HepG2 (cell line): Measurements from ENCODE around the gene DCPS. TPM values are rescaled to one million over a fixed set of nuclear protein-coding genes. Genes with fewer than 3 reads are reported as not detected.

Experiments
- ATAC-seq: fragments of 200-7000 bp; cut with Tn5 transposase; 3 replicates; pipeline ENCODE4 v1.9.1; 2020; ENCODE audit warnings: mild to moderate bottlenecking, moderate library complexity
- BruUV-seq: library from RNA; stranded (reverse); fragments of 400-500 nt; replicated peaks from 2 replicates; lab custom pipeline; 2021; lab: Mats Ljungman, UMichigan
- CTCF ChIA-PET: fragments of 300-600 bp; formaldehyde crosslinking; extraction: SDS; loops from one replicate; lab custom pipeline; 2021; ENCODE audit warnings: low total read pairs, inconsistent platforms, low intra/inter-chr PET ratio; lab: Yijun Ruan, JAX
- POLR2A ChIA-PET: fragments of 350-600 bp; sonication (Branson Sonifier 250); formaldehyde crosslinking; loops from one replicate; lab custom pipeline; 2020; ENCODE audit warnings: antibody characterized with exemption, inconsistent platforms; lab: Yijun Ruan, JAX
- DNase-seq: peaks from one replicate; pipeline ENCODE4 v3.0.0-alpha.2; 2015; ENCODE audit warnings: low spot score
- FAIRE-seq: peaks from 3 replicates; lab custom pipeline; 2011; peaks lifted over from hg19 to GRCh38; lab: Jason Lieb, UNC
- H2AFZ ChIP-seq: one replicate; pipeline ENCODE4 v1.6.1; 2011; ENCODE audit warnings: low read length, inconsistent platforms
- H3K27ac ChIP-seq: fragments of 300-600 bp; 3 replicates; pipeline ENCODE4 v1.8.0; 2011; ENCODE audit warnings: mixed run types, mild to moderate bottlenecking, mixed read lengths, low read length, inconsistent platforms; ENCODE audit not compliant: insufficient read depth; ENCODE audit errors: extremely low read length
- H3K27me3 ChIP-seq, 2 experiments: fragments of 200-600 bp in 1 of 2; 2 replicates in 1 of 2; 3 replicates in 1 of 2; pipeline versions ENCODE4 v1.6.0 to v1.8.0; 2011; ENCODE audit warnings: low read length in 2 of 2, mild to moderate bottlenecking in 2 of 2, moderate library complexity in 2 of 2, inconsistent platforms in 1 of 2; ENCODE audit not compliant: insufficient read depth in 2 of 2, control insufficient read depth in 1 of 2
- H3K36me3 ChIP-seq, 2 experiments: fragments of 200-600 bp in 1 of 2; replicated peaks in 1 of 2; 2 replicates in 1 of 2; 3 replicates in 1 of 2; pipeline versions ENCODE4 v1.5.1 to v1.8.0; 2011; ENCODE audit warnings: low read length in 2 of 2, inconsistent platforms in 1 of 2; ENCODE audit not compliant: insufficient read depth in 2 of 2, control insufficient read depth in 1 of 2
- H3K4me1 ChIP-seq: 2 replicates; pipeline ENCODE4 v1.5.1; 2012; ENCODE audit warnings: low read length, inconsistent platforms; ENCODE audit not compliant: insufficient read depth
- H3K4me2 ChIP-seq: 2 replicates; pipeline ENCODE4 v1.6.0; 2011; ENCODE audit warnings: low read depth, low read length, inconsistent platforms
- H3K4me3 ChIP-seq, 3 experiments: fragments of 200-600 bp in 1 of 3; sonication (generic), shearing (Covaris generic) in 1 of 3; replicated peaks in 1 of 3; 2 replicates each; pipeline ENCODE4 v1.5.1; 2011 to 2016; ENCODE audit warnings: low read length in 3 of 3, inconsistent platforms in 2 of 3, low read depth in 2 of 3, mild to moderate bottlenecking in 2 of 3, control low read depth in 1 of 3, mixed read lengths in 1 of 3; ENCODE audit not compliant: insufficient read depth in 1 of 3
- H3K79me2 ChIP-seq: one replicate; pipeline ENCODE4 v1.6.1; 2011; ENCODE audit warnings: low read length, inconsistent platforms; ENCODE audit not compliant: insufficient read depth
- H3K9ac ChIP-seq: 2 replicates; pipeline ENCODE4 v1.6.0; 2011; ENCODE audit warnings: mild to moderate bottlenecking, low read depth, low read length, inconsistent platforms; ENCODE audit not compliant: insufficient read depth
- H3K9me3 ChIP-seq: 2 replicates; pipeline ENCODE4 v1.5.1; 2012; ENCODE audit warnings: mild to moderate bottlenecking, low read length
- H4K20me1 ChIP-seq: 2 replicates; pipeline ENCODE4 v1.6.0; 2011; ENCODE audit warnings: inconsistent platforms, mild to moderate bottlenecking, low read length, moderate library complexity; ENCODE audit not compliant: insufficient read depth
- BCL3 ChIP-seq: sonication (generic); formaldehyde crosslinking; IDR thresholded peaks from 2 replicates; pipeline ENCODE4 v1.5.1; 2020; ENCODE audit warnings: mild to moderate bottlenecking, missing genetic modification reagents, moderate library complexity
- CENPT ChIP-seq: sonication (generic); formaldehyde crosslinking; IDR thresholded peaks from 2 replicates; pipeline ENCODE4 v1.8.0; 2022; ENCODE audit warnings: low read depth, mild to moderate bottlenecking, moderate library complexity, missing genetic modification reagents
- SNAPC4 ChIP-seq: sonication (generic); formaldehyde crosslinking; IDR thresholded peaks from 2 replicates; pipeline ENCODE4 v1.4.0; 2020; ENCODE audit warnings: mild to moderate bottlenecking, missing genetic modification reagents
- SNAPC5 ChIP-seq: sonication (generic); formaldehyde crosslinking; IDR thresholded peaks from 2 replicates; pipeline ENCODE4 v1.8.1; 2023; ENCODE audit warnings: mild to moderate bottlenecking, missing genetic modification reagents, borderline replicate concordance
- ZNF724P ChIP-seq: sonication (generic); formaldehyde crosslinking; IDR thresholded peaks from 2 replicates; pipeline ENCODE4 v1.8.0; 2022; ENCODE audit warnings: missing genetic modification reagents, borderline replicate concordance
- WGBS: methylation state at CpG from one replicate; pipeline ENCODE4 v1.1.6; 2017; ENCODE audit warnings: low lambda C conversion rate; 5-methylcytosine and 5-hydroxymethylcytosine counted together
- in situ Hi-C: cut with HindIII; loops from 2 replicates; pipeline ENCODE4 v1.10.0; 2017; ENCODE audit warnings: low pct_unique_long_range_greater_than_20kb; ENCODE audit not compliant: extremely low pct_ligation_motif_present
- intact Hi-C: fragments of 100-400 bp; cut with micrococcal nuclease; formaldehyde crosslinking; loops from one replicate; pipeline ENCODE4 v1.10.0; 2022; ENCODE audit not compliant: unreplicated experiment
- polyA plus RNA-seq, 8 experiments: library from polyadenylated mRNA; depleted of rRNA in 3 of 8; stranded (reverse) in 7 of 8; unstranded in 1 of 8; fragments of >200 nt; fragmentation: Illumina TruSeq in 4 of 8; extraction: Trizol in 4 of 8; gene quantifications; 2 replicates each; pipeline versions ENCODE4 v1.2.1 to v1.2.3, GENCODE V29; 2011 to 2016; ENCODE audit warnings: low read depth in 4 of 8, missing spikeins in 1 of 8, mixed read lengths in 1 of 8; ENCODE audit not compliant: insufficient read depth in 1 of 8
- total RNA-seq, 5 experiments: library from RNA; depleted of rRNA; stranded (reverse); fragments of >200 nt; fragmentation: Illumina TruSeq; extraction: Trizol; gene quantifications; 2 replicates each; pipeline ENCODE4 v1.2.3, GENCODE V29; 2016; ENCODE audit warnings: low read depth in 1 of 5

DCPS gene
- total and polyA plus RNA-seq, 2 of the 13 experiments (the other 11 are each of a cell fraction or from before 2014, with no cell fraction given) = 21.9 to 22.5 TPM

GRCh38 chr11:126375726-126376125 is 71.9 kb downstream of the DCPS start:
- ChIA-PET POLR2A (no interaction called here), CTCF (no interaction called here)
- no peak overlapping the region for H3K27ac ChIP-seq
- BruUV-seq = no TSS peak
- WGBS = 97% methylated on average over 7 of the region's 7 CpGs
- no peak for TF ChIP-seq CENPT
- H3K4me1 ChIP-seq = no peaks in the 10 kb centered on the region
- no peak overlapping the region for H3K9ac ChIP-seq
- FAIRE-seq (no peak), DNase-seq (no peak), ATAC-seq (no peak)
- no peaks in the 10 kb centered on the region; a peak in 1 of 5 replicates for H3K36me3 ChIP-seq
- peaks cover 15% of the 10 kb centered on the region for H3K79me2 ChIP-seq
- in situ Hi-C loops (no loop called here), intact Hi-C loops (no loop called here)
- no peak overlapping the region for H3K4me2 ChIP-seq
- H3K9me3 ChIP-seq = no peaks in the 10 kb centered on the region
- H2AFZ ChIP-seq = no peak overlapping the region
- no peaks in the 10 kb centered on the region for H4K20me1 ChIP-seq
- no peaks in the 10 kb centered on the region for H3K27me3 ChIP-seq
- H3K4me3 ChIP-seq = no peak overlapping the region

- Histone ChIP-seq H2AFZ (no peak overlapping the region), H4K20me1 (no peaks in the 10 kb centered on the region), H3K4me1 (no peaks in the 10 kb centered on the region), H3K4me3 (no peak overlapping the region), H3K27ac (no peak overlapping the region), H3K27me3 (no peaks in the 10 kb centered on the region), H3K79me2 (peaks cover 11% of the 10 kb centered on the region), H3K4me2 (no peak overlapping the region), H3K9ac (no peak overlapping the region), H3K36me3 (no peaks in the 10 kb centered on the region; a peak in 1 of 5 replicates), H3K9me3 (no peaks in the 10 kb centered on the region)
- in situ Hi-C loops (no loop called here), intact Hi-C loops (no loop called here)
- DNase-seq (no peak), FAIRE-seq (no peak), ATAC-seq (no peak)
- ChIA-PET POLR2A (no interaction called here), CTCF (no interaction called here)
- 99% methylated on average over 4 of the region's 4 CpGs for WGBS
- TF ChIP-seq ZNF724P (CRISPR knock-in tag) = no peak
- no TSS peak for BruUV-seq
These were observed 74.9 kb downstream of the DCPS start for GRCh38 chr11:126378763-126379162.

- H3K9ac ChIP-seq = no peak overlapping the region
- CTCF ChIA-PET = no interaction called here
- DNase-seq (no peak), FAIRE-seq (no peak), ATAC-seq (no peak)
- peaks cover 11% of the 10 kb centered on the region for H3K79me2 ChIP-seq
- no peak overlapping the region for H3K4me3 ChIP-seq
- 100% methylated on average over 2 of the region's 4 CpGs for WGBS
- H2AFZ ChIP-seq = no peak overlapping the region
- H3K36me3 ChIP-seq = no peaks in the 10 kb centered on the region; a peak in 1 of 5 replicates
- H3K4me1 ChIP-seq = no peaks in the 10 kb centered on the region
- POLR2A ChIA-PET = no interaction called here
- no peak overlapping the region for H3K27ac ChIP-seq
- H3K4me2 ChIP-seq = no peak overlapping the region
- intact Hi-C loops (no loop called here), in situ Hi-C loops (no loop called here)
- no peaks in the 10 kb centered on the region for H3K27me3 ChIP-seq
- no TSS peak for BruUV-seq
- no peaks in the 10 kb centered on the region for H4K20me1 ChIP-seq
- H3K9me3 ChIP-seq = no peaks in the 10 kb centered on the region
- TF ChIP-seq SNAPC5 (CRISPR knock-in tag) (no peak), SNAPC4 (CRISPR knock-in tag) (no peak), BCL3 (CRISPR knock-in tag) (no peak)
These were observed 77.0 kb downstream of the DCPS start for GRCh38 chr11:126380909-126381308.
